Nephron (organoid): ENCODE results near the gene KLHL2.
"Not testable (repeated sequence)": the region's sequence is repeated elsewhere in the genome, so short reads cannot be mapped to it uniquely, and the experiment has no call there.

Experiments
- H3K27ac Mint-ChIP-seq, 3 experiments: 2 replicates each; pipeline ENCODE4 v1.8.0; 2020; ENCODE audit warnings: mixed read lengths in 3 of 3, mild to moderate bottlenecking in 2 of 3, moderate library complexity in 1 of 3
- H3K27me3 Mint-ChIP-seq: 2 replicates; pipeline ENCODE4 v1.8.0; 2021; ENCODE audit warnings: low read depth, mild to moderate bottlenecking, moderate library complexity, mixed read lengths
- H3K36me3 Mint-ChIP-seq: 2 replicates; pipeline ENCODE4 v1.8.0; 2020; ENCODE audit warnings: low read depth, mixed read lengths
- H3K4me1 Mint-ChIP-seq: 2 replicates; pipeline ENCODE4 v1.8.0; 2020; ENCODE audit warnings: mixed read lengths
- H3K4me3 Mint-ChIP-seq, 3 experiments: 2 replicates each; pipeline ENCODE4 v1.8.0; 2020; ENCODE audit warnings: mild to moderate bottlenecking in 3 of 3, mixed read lengths in 3 of 3, moderate library complexity in 2 of 3
- H3K9me3 Mint-ChIP-seq: 2 replicates; pipeline ENCODE4 v1.8.0; 2020; ENCODE audit warnings: mixed read lengths
- CTCF ChIP-seq, 3 experiments: fragments of 200-600 bp; sonication (generic); IDR thresholded peaks; one replicate each; pipeline ENCODE4 v1.5.0; 2021; ENCODE audit warnings: antibody characterized with exemption in 3 of 3; ENCODE audit not compliant: unreplicated experiment in 3 of 3

Gene KLHL2

GRCh38 chr4:165208221-165208652, 876 bp downstream of the KLHL2 start:
- TF ChIP-seq CTCF (IDR thresholded peaks at IDR 0.05; ENCODE audit: unreplicated experiment in 3 of 3): no peak
- H3K9me3 Mint-ChIP-seq: no peaks in the 10 kb centered on the region
- H3K4me3 Mint-ChIP-seq: peak overlapping the region; percentile 85 to 91 (median 89)
- H3K36me3 Mint-ChIP-seq: no peaks in the 10 kb centered on the region
- H3K27ac Mint-ChIP-seq: peak overlapping the region; percentile 20 to 57 (median 26)
- peaks cover 32% of the 10 kb centered on the region for H3K27me3 Mint-ChIP-seq
- peaks cover 9% of the 10 kb centered on the region for H3K4me1 Mint-ChIP-seq

- H3K36me3 Mint-ChIP-seq: no peaks in the 10 kb centered on the region
These were observed 1.5 kb downstream of the KLHL2 start for GRCh38 chr4:165208741-165209388.

GRCh38 chr4:165209796-165210195, 2.4 kb downstream of the KLHL2 start:
- Mint-ChIP-seq H3K4me3 (peak overlapping the region; percentile 27 to 60 (median 37)), H3K27me3 (peaks cover 25% of the 10 kb centered on the region), H3K9me3 (no peaks in the 10 kb centered on the region), H3K36me3 (no peaks in the 10 kb centered on the region), H3K4me1 (peaks cover 14% of the 10 kb centered on the region), H3K27ac (no peak overlapping the region)
- no peak for TF ChIP-seq CTCF (IDR thresholded peaks at IDR 0.05; ENCODE audit: unreplicated experiment in 3 of 3)

More at GRCh38 chr4:165208741-165209388, 1.5 kb downstream of the KLHL2 start:
- Mint-ChIP-seq H3K4me3 (peak overlapping the region; percentile 62 to 91 (median 89)), H3K9me3 (no peaks in the 10 kb centered on the region), H3K27me3 (peaks cover 29% of the 10 kb centered on the region), H3K4me1 (peaks cover 9% of the 10 kb centered on the region), H3K27ac (no peak overlapping the region)
- no peak for TF ChIP-seq CTCF (IDR thresholded peaks at IDR 0.05; ENCODE audit: unreplicated experiment in 3 of 3)

GRCh38 chr4:165210566-165210965, 3.2 kb downstream of the KLHL2 start:
- H3K27ac Mint-ChIP-seq: peak overlapping the region in 1 of 3 experiments; percentile 13
- no peak for TF ChIP-seq CTCF (IDR thresholded peaks at IDR 0.05; ENCODE audit: unreplicated experiment in 3 of 3)
- peaks cover 25% of the 10 kb centered on the region for H3K27me3 Mint-ChIP-seq
- H3K4me3 Mint-ChIP-seq: peak overlapping the region in 2 of 3 experiments; percentile 54 to 60
- H3K4me1 Mint-ChIP-seq: peaks cover 18% of the 10 kb centered on the region
- no peaks in the 10 kb centered on the region for H3K36me3 Mint-ChIP-seq
- no peaks in the 10 kb centered on the region for H3K9me3 Mint-ChIP-seq

GRCh38 chr4:165212647-165213046, 5.3 kb downstream of the KLHL2 start:
- not testable (repeated sequence) for H3K9me3 Mint-ChIP-seq, H3K36me3 Mint-ChIP-seq, H3K4me3 Mint-ChIP-seq
- H3K27ac Mint-ChIP-seq: peak overlapping the region in 2 of 3 experiments; percentile 15 to 20
- H3K4me1 Mint-ChIP-seq: peaks cover 18% of the 10 kb centered on the region
- H3K27me3 Mint-ChIP-seq: peaks cover 16% of the 10 kb centered on the region

GRCh38 chr4:165213404-165213803, 6.0 kb downstream of the KLHL2 start:
- H3K4me1 Mint-ChIP-seq: peaks cover 14% of the 10 kb centered on the region
- not testable (repeated sequence) for H3K36me3 Mint-ChIP-seq, H3K27ac Mint-ChIP-seq, H3K4me3 Mint-ChIP-seq, H3K9me3 Mint-ChIP-seq
- H3K27me3 Mint-ChIP-seq: peaks cover 12% of the 10 kb centered on the region

- H3K9me3 Mint-ChIP-seq, H3K4me3 Mint-ChIP-seq, H3K27me3 Mint-ChIP-seq, H3K36me3 Mint-ChIP-seq, H3K27ac Mint-ChIP-seq: not testable (repeated sequence)
- H3K4me1 Mint-ChIP-seq: peaks cover 14% of the 10 kb centered on the region
These were observed 6.8 kb downstream of the KLHL2 start for GRCh38 chr4:165213991-165214709.

- H3K27me3 Mint-ChIP-seq, H3K9me3 Mint-ChIP-seq, H3K36me3 Mint-ChIP-seq, H3K4me3 Mint-ChIP-seq: not testable (repeated sequence)
- Mint-ChIP-seq H3K27ac (peak overlapping the region in 1 of 3 experiments; percentile 27), H3K4me1 (peaks cover 14% of the 10 kb centered on the region)
These were observed 7.8 kb downstream of the KLHL2 start for GRCh38 chr4:165215034-165215751.

- H3K4me1 Mint-ChIP-seq: peaks cover 14% of the 10 kb centered on the region
- not testable (repeated sequence) for H3K4me3 Mint-ChIP-seq
These were observed 8.6 kb downstream of the KLHL2 start for GRCh38 chr4:165215761-165216487.

More at GRCh38 chr4:165215761-165216487, 8.6 kb downstream of the KLHL2 start:
- H3K36me3 Mint-ChIP-seq, H3K27me3 Mint-ChIP-seq, H3K9me3 Mint-ChIP-seq: not testable (repeated sequence)
- H3K27ac Mint-ChIP-seq: peak overlapping the region in 1 of 3 experiments; percentile 27
